KBM-7 (cell line): ENCODE data around the gene NOPCHAP1.
"Not testable (repeated sequence)": the region's sequence is repeated elsewhere in the genome, so short reads cannot be mapped to it uniquely, and the experiment has no call there.

Experiments
- DNase-seq: peaks from one replicate; pipeline ENCODE4 v3.0.0-alpha.2; 2015
- in situ Hi-C: fragments of 300-500 bp; cut with MboI; formaldehyde crosslinking; loops from 2 replicates; pipeline ENCODE4 v1.14.3; 2020; ENCODE audit warnings: low sequenced_read_pairs, low pct_unique_long_range_greater_than_20kb, mixed read lengths

The NOPCHAP1 gene, protein sequence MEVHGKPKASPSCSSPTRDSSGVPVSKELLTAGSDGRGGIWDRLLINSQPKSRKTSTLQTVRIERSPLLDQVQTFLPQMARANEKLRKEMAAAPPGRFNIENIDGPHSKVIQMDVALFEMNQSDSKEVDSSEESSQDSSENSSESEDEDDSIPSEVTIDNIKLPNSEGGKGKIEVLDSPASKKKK

DNA sequence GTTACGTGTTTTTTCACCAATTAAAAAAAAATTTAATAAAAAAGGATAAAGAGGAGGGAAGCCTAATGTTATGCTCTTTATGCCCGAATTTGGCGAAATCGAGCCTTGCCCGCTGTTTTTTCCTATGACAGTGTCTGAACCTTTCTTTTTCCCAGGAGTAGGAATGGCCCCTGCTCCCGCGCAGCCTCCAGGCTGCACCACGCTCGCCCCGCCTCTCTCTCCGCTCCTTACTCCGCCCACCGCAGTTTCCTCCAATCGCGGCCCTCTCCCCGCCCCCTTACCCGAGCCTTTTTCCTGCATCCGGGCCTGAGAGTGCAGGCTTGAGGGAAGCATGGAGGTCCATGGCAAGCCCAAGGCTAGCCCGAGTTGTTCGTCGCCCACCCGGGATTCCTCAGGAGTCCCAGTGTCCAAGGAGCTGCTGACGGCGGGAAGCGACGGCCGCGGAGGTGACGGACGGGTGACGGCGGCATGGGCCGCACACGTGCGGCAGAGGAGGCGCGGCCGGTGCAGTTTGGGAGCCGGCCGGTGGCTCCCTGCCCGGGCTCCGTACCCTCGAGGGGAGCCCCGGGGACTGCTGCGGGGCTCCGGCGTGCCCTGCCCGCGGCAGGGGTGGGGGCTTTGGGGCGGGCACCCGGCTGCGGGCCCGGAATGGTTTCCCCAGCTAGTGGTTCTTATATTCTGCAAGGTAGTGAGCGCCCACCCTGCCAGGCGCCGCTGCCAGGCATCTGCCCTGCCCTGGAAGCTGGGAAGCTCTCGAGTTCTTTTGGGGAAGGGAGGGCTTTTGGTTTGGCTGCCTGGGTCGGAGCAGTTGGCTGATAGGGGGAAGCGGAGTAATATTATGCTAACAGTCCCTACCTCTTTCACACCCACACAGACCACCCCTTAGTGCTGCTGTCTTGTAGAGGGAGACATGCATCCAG, at the start of gene NOPCHAP1:
NOPCHAP1 (plus strand) TSS at position 295 of the 920 bp plus-strand sequence; CDS start at position 332, 37 bp downstream.
- in situ Hi-C loops: no loop called here
- DNase-seq: peak; percentile 94

DNA sequence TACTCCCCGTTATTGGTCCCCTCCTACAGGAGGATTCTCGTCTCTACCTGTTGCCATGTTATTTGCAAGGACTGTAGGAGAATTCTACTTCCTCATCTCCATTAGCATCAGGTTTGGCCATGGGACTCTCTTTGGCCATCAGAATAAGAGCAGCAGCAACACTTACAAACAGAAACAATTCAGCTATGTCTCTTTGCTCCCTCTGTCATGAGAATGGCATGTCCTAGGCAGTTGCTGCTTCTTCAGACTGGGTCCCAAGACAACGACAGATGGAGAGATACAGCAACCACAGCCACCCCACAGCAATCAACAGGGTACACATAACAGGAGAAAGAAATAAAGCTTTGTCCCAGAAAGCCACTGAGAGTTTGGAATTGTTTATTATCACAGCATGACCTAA, 47.7 kb upstream of the NOPCHAP1 start:
- in situ Hi-C loops: no loop called here

DNA sequence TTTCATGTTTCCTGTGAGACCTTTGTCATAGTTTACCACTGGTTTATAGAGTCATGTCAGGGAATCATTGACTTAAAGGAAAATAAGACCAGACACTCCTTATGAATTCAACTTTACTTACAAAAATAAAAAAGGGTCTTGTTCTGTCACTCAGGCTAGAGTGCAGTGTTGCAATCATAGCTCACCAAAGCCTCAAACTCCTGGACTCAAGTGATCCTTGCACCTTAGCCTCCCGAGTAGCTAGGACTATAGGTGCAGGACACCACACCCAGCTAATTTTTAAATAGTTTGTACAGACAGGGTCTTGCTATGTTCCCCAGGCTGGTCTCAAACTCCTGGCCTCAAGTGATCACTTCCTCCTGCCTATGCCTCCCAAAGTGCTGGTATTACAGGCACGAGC, 47.0 kb upstream of the NOPCHAP1 start:
- in situ Hi-C loops: no loop called here
- DNase-seq: no peak

More for the DNA sequence above, 47.7 kb upstream of the NOPCHAP1 start:
- no peak for DNase-seq

DNA sequence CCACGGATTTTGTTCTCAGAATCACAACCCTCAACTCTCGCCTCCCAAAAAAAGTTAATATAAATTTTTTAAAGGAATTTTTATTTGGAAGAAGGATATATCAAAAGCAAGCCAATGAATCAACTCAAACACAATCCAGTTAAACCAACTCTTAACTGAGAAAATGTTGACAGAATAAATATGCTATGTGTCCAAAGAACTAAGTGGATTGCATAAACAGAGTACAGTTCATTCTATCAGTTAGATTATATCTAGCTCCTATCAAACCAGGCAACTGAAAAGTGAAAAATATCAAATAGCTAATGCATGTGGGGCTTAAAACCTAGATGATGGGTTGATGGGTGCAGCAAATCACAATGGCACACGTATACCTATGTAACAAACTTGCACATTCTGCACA, 44.7 kb upstream of the NOPCHAP1 start:
- in situ Hi-C loops: no loop called here
- no peak for DNase-seq

DNA sequence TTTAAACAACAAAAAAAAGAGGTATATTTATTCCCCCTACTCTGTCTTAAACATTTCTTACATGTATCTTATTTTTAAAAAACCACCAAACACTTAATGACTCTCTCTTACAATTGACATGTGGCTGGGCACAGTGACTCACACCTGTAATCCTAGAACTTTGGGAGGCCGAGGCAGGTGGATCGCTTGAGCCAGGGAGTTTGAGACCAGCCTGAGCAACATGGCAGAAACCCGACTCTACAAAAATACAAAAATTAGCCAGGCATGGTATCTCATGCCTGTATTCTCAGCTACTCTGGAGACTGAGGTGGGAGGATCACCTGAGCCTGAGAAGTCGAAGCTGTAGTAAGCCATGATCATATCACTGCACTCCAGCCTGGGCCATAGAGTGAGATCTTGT, 44.0 kb upstream of the NOPCHAP1 start:
- in situ Hi-C loops: no loop called here
- DNase-seq: no peak

DNA sequence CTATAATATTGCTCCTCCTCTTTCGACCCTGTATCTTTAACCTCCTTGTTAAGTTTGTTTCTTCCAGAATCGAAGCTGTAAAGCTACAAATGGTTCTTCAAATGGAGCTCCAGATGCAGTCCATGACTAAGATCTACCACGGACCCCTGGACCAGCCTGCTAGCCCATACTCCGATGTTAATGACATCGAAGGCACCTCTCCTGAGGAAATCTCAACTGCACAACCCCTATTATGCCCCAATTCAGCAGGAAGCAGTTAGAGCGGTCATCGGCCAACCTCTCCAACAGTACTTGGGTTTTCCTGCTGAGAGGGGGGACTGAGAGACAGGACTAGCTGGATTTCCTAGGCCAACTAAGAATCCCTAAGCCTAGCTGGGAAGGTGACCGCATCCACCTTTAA, 42.7 kb upstream of the NOPCHAP1 start:
- in situ Hi-C loops, DNase-seq: not testable (repeated sequence)

DNA sequence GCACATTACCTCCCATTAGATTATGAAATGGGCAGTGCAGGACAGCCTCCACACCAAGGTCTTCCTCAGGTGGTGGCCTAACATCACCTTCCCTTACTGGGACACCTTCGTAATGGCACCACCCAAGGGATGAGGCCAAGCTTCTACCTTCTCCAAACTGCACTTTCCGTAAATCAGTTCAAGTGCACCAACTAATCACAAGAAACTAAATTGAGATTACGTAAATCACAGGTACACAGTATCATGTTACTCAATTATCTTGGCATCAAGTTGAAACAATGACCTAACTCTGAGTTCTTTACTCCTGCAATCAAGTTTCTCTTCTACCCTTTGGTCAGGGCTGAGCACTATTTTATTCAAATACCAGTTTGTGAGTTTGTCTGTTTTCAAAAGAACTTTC, 41.9 kb upstream of the NOPCHAP1 start:
- in situ Hi-C loops: no loop called here
- DNase-seq: no peak

DNA sequence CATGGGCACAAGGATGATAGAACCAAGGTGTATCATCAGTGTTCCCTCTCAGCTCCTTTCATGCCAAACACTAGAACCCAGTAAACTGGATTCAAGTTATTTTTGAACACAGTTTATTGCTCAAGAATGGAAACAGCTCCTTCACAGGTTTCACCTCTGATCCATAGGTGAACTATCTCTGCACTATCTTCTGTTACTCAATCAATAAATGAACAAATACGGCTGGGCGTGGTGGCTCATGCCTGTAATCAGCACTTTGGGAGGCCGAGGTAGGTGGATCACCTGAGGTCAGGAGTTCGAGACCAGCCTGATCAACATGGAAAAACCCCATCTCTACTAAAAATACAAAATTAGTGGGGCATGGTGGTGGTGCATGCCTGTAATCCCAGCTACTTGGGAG, 37.4 kb upstream of the NOPCHAP1 start:
- in situ Hi-C loops, DNase-seq: not testable (repeated sequence)

DNA sequence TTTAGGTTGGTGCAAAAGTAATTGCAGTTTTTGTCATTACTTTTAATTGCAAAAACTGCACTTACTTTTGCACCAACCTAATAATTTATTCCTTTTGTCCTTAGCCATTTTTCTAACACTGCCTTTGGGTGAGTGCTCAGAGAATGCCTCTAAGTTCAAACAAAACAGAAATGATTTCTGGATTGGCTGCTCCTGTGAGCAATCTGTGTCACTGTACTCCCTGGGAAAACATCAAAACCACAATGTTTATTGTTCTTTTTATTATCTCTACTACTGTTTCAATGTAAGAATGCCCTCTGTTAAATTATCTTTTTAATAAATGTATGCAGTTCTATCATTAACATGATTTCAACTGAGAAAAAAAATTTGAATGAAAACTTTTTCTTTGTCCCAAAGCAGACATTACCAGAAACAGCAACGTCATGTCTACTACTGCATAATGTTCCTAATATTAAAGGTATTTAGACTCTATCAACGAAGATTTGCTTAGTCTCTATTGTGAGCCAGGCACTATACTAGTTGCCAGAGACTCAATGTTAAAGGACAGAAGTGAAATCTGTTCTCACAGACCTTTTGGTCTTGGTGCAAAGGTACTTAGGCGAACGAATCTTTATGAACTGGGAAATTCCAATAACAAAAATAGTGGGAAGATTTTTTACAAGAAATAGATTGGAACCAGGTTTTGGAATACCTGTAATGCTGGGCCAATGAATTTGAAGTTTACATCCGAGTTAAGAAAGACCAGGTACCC, 34.2 kb upstream of the NOPCHAP1 start:
- in situ Hi-C loops: no loop called here
- no peak for DNase-seq

DNA sequence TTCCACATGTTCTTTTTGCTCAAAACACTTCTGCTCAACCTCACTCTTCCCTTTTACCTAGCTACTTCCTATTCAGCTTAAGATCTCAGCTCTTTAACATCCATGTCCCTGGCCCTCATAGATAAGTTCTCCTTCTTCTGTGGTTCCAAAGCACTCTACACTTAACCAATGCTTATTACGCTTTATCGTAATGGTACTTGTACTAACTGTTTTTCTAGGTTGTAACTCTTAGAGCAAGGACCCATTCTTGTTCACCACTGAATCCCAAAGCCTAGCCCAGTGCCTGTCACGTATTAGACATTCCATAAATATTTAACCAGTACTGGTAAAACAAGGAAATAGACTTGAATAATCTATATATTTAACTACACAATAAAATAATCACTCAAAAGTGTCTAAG, 33.3 kb upstream of the NOPCHAP1 start:
- peak; percentile 20 for DNase-seq
- in situ Hi-C loops: no loop called here

DNA sequence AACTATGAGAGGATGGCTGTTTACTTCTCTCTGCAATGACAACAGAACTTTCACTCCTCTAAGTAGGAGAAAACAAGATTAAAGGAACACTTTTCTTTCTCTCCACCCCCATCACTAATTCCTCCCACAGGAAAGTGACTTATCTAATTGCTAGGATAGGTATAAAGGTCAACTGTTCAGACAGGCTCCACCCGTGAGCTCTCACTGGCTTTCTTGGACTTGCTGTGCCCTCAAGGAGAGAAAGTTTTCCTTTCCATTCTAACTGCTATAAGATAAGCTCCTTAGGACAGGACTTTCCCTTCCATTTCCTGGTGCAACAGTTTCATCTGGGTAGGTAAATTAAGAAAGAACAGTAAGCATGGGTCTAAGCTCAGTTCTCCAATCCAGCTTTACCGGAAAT, 32.8 kb upstream of the NOPCHAP1 start:
- DNase-seq: no peak
- in situ Hi-C loops: no loop called here

DNA sequence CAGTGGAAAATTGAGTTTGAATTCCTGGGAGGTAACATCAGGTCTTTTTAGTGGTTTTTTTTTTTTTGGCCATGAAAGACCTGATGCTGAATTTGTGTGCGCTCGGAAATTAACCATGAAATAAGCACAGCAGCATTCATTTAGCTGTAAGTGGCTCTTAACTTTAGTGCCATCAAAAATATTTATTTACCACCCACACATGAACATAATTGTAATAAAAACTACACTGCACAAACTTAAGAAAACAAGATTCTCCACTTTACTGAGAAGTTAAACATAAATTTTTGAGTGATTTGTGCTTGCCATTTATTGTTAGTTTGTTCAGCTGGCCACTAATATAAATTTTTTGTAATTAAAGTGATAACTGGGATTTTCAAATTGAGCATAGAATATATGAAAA, 30.4 kb upstream of the NOPCHAP1 start:
- DNase-seq: no peak
- in situ Hi-C loops: no loop called here

DNA sequence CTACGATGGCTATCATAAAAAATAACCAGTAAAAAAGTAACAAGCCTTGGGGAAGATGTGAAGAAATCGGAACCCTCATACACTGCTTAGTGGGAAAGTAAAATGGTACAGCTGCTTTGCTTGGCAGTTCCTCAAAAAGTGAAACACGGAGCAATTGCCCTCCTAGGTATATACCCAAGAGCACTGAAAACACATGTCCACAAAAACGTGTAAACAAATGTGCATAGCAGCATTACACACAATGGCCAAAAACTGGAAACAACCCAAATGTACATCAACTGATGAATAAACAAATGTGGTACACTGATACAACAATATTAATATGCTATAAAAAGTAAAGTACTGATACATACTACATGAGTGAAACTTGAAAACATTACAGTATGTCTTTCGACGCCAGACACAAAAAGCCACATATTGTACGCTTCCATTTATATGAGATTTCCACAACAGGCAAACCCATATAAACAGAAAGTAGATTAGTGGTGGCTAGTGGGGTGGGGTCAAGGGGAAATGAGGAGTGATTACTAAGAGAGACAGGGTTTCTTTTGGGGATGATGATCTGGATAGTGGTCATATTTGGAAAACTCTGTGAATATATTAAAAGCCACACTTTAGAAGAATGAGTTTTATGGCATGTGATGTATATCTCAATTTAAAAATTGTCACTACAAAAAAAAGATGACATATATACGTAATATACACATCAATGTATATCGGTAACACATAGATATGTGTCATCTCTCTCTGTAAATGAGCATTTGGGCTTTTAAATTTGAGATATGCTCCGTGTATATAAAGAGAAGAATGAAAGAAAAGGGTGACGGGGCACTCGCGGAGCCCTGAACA, 29.0 kb upstream of the NOPCHAP1 start:
- in situ Hi-C loops: no loop called here
- DNase-seq: no peak

DNA sequence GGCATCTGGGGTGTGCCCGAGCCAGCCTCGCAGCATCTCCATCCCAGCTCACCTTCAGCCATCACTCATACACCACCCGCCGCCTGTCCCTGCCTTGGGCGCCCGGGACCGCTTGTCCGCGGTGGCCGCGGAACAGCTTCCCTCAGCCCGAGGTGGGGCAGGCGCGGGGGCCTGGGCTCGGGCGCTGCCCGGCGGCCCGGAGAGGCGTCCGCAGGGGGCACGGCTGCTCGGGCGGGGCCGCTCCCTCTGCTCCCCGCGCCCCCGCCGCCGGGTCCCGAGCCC, 28.5 kb upstream of the NOPCHAP1 start:
- in situ Hi-C loops: no loop called here
- DNase-seq: peak; percentile 20

DNA sequence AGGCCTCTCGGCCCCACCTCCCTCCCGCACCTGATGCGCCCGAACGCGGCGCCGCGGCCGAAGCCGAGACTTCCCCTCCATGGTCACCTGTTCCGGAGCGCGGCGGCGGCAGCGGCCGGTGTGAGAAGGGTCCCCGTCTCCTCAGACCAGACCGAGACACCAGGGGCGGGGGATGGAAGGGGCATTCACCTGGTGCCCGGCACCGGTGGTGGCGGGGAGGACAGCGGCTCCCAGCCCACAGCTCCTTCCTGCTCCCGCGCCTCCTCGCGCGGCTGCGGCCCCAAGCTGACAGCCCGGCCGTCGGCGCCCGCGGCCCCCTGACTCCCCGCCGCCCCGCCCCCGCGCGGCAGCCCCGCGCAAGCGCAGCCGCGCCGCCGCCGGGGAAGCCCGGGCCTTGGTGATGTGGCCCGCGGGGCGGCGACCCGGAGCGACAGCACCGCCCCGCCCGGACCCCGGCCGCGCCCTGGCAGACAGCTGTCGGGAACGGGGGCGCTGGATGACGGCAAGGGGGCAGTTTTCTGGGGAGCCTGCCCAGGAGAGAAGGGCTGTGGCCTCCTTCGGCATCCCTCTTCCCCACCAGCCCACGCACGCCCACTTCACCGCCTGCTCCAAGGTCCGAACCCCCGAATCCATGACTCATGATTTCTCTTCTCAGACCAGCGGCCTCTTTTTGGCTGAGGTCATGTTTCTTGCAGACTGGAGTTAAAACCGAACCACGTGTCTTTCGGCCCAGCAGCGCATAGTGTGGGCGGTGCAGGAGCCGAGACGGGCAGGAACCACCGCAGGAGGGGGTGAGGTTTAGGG, 27.9 kb upstream of the NOPCHAP1 start, which contains the start of gene SLC41A2:
SLC41A2 (minus strand) TSS at position 290 of the 804 bp plus-strand sequence. CDS start 29,763 bp downstream, outside the sequence.
- in situ Hi-C loops: no loop called here
- peak; percentile 59 for DNase-seq

DNA sequence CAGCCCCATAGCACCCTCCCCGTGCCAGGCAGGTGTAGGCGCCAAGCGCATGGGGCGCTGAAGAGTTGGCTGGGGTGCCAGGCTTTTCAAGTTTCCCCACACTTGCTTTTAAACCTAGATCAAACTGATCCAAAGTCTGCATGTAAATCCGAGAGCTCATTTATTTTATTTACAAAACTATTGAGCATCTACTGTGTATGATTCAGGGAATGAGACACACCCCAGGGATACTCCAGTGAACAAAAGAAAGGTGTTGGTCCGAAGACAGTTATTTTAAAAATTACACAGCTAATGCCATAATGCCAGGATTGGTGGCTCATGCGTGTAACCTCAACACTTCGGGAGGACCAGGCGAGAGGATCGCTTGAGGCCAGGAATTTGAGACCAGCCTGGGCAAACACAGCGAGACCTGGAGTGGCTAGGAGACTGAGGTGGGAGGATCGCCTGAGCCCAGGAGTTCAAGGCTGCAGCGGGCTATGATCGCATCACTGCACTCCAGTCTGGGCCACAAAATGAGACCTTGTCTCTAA, 27.2 kb upstream of the NOPCHAP1 start:
- no peak for DNase-seq
- in situ Hi-C loops: no loop called here

DNA sequence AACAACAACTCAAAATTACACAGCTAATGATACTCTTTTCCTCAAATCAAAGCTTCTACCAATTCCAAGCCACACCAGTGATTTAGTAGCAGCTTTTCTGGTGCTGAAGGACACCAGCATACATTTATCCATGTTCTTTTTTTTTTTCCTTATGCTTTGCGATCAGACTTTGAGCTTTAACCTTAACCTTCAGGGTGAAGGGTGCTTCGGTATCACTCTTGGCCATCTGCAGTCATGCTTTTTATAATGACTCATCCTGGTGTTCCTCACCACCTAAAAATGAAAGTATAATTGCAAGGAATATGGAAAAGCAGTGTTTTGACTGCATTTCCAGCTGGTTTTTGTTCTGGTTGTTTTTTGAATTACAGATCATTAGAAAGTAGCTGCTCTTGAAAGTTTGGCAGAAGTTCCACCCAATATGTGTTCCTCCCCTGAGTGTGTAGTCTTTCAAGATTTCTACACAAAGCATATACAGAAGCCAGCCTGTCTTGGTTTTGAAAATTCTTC, 26.7 kb upstream of the NOPCHAP1 start:
- in situ Hi-C loops: no loop called here
- no peak for DNase-seq

DNA sequence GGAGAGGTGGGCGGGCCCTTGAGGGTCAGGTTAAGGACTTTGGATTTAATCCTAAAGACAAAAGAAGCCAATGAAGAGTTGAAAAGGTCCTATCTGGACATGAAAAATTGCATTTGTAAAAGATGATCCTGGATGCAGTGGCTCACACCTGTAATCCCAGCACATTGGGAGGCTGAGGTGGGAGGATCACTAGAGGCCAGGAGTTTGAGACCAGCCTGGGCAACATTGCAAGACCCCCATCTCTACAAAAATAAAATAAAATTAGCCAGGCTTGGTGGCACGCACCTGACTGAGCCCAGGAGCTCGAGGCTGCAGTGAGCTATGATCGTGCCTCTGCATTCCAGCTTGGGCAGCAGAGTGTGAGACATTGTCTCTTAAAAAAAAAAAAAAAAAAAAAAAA, 25.7 kb upstream of the NOPCHAP1 start:
- no peak for DNase-seq
- in situ Hi-C loops: no loop called here
